ENCODE measurements around the gene CDH23.

CDH23 gene

GRCh38 chr10:71631007-71631861 lies 234.5 kb downstream of the CDH23 start:
- H3K4me1 ChIP-seq (ENCODE audit: control insufficient read depth, insufficient read depth, low read length) = peaks cover 86% of the 10 kb centered on the region
- H3K9me3 ChIP-seq (ENCODE audit: control insufficient read depth, insufficient read depth, low read depth, low read length) = no peaks in the 10 kb centered on the region
- H3K27ac ChIP-seq (ENCODE audit: low read depth, low read length) = no peak overlapping the region
- H3K4me3 ChIP-seq (ENCODE audit: low read depth, low read length) = 0 out of 2 replicates have a peak overlapping the region, but pooled peaks have one; percentile 6
- H3K9ac ChIP-seq (ENCODE audit: low read length) = peak overlapping the region; percentile 16
- no peaks in the 10 kb centered on the region for H3K36me3 ChIP-seq (ENCODE audit: control insufficient read depth, insufficient read depth, low read length)
- peaks cover 20% of the 10 kb centered on the region for H3K27me3 ChIP-seq (ENCODE audit: control insufficient read depth, insufficient read depth, low read length)

GRCh38 chr10:71632200-71632820 lies 235.6 kb downstream of the CDH23 start:
- no peaks in the 10 kb centered on the region for H3K36me3 ChIP-seq (ENCODE audit: control insufficient read depth, insufficient read depth, low read length)
- H3K4me3 ChIP-seq (ENCODE audit: low read depth, low read length) = no peak overlapping the region
- no peak overlapping the region for H3K27ac ChIP-seq (ENCODE audit: low read depth, low read length)
- H3K27me3 ChIP-seq (ENCODE audit: control insufficient read depth, insufficient read depth, low read length) = peaks cover 25% of the 10 kb centered on the region
- H3K9ac ChIP-seq (ENCODE audit: low read length) = no peak overlapping the region
- no peaks in the 10 kb centered on the region for H3K9me3 ChIP-seq (ENCODE audit: control insufficient read depth, insufficient read depth, low read depth, low read length)
- H3K4me1 ChIP-seq (ENCODE audit: control insufficient read depth, insufficient read depth, low read length) = peaks cover 78% of the 10 kb centered on the region

GRCh38 chr10:71632896-71633600 lies 236.3 kb downstream of the CDH23 start:
- Histone ChIP-seq H3K27me3 (ENCODE audit: control insufficient read depth, insufficient read depth, low read length) (peaks cover 25% of the 10 kb centered on the region), H3K4me3 (ENCODE audit: low read depth, low read length) (no peak overlapping the region), H3K27ac (ENCODE audit: low read depth, low read length) (no peak overlapping the region), H3K9me3 (ENCODE audit: control insufficient read depth, insufficient read depth, low read depth, low read length) (no peaks in the 10 kb centered on the region), H3K4me1 (ENCODE audit: control insufficient read depth, insufficient read depth, low read length) (peaks cover 74% of the 10 kb centered on the region), H3K9ac (ENCODE audit: low read length) (no peak overlapping the region), H3K36me3 (ENCODE audit: control insufficient read depth, insufficient read depth, low read length) (no peaks in the 10 kb centered on the region)

- Histone ChIP-seq H3K27me3 (ENCODE audit: control insufficient read depth, insufficient read depth, low read length) (peaks cover 30% of the 10 kb centered on the region), H3K4me3 (ENCODE audit: low read depth, low read length) (no peak overlapping the region), H3K4me1 (ENCODE audit: control insufficient read depth, insufficient read depth, low read length) (peaks cover 78% of the 10 kb centered on the region), H3K36me3 (ENCODE audit: control insufficient read depth, insufficient read depth, low read length) (no peaks in the 10 kb centered on the region), H3K27ac (ENCODE audit: low read depth, low read length) (no peak overlapping the region), H3K9ac (ENCODE audit: low read length) (no peak overlapping the region), H3K9me3 (ENCODE audit: control insufficient read depth, insufficient read depth, low read depth, low read length) (no peaks in the 10 kb centered on the region)
These were observed 237.2 kb downstream of the CDH23 start for GRCh38 chr10:71633920-71634319.

GRCh38 chr10:71634531-71635164 lies 237.9 kb downstream of the CDH23 start:
- Histone ChIP-seq H3K4me1 (ENCODE audit: control insufficient read depth, insufficient read depth, low read length) (peaks cover 78% of the 10 kb centered on the region), H3K36me3 (ENCODE audit: control insufficient read depth, insufficient read depth, low read length) (no peaks in the 10 kb centered on the region), H3K4me3 (ENCODE audit: low read depth, low read length) (no peak overlapping the region), H3K9ac (ENCODE audit: low read length) (no peak overlapping the region), H3K27me3 (ENCODE audit: control insufficient read depth, insufficient read depth, low read length) (peaks cover 36% of the 10 kb centered on the region), H3K9me3 (ENCODE audit: control insufficient read depth, insufficient read depth, low read depth, low read length) (no peaks in the 10 kb centered on the region), H3K27ac (ENCODE audit: low read depth, low read length) (no peak overlapping the region)

- Histone ChIP-seq H3K9me3 (ENCODE audit: control insufficient read depth, insufficient read depth, low read depth, low read length) (no peaks in the 10 kb centered on the region), H3K27me3 (ENCODE audit: control insufficient read depth, insufficient read depth, low read length) (peaks cover 37% of the 10 kb centered on the region), H3K9ac (ENCODE audit: low read length) (no peak overlapping the region), H3K4me1 (ENCODE audit: control insufficient read depth, insufficient read depth, low read length) (peaks cover 79% of the 10 kb centered on the region), H3K4me3 (ENCODE audit: low read depth, low read length) (no peak overlapping the region), H3K27ac (ENCODE audit: low read depth, low read length) (no peak overlapping the region), H3K36me3 (ENCODE audit: control insufficient read depth, insufficient read depth, low read length) (no peaks in the 10 kb centered on the region)
These were observed 238.6 kb downstream of the CDH23 start for GRCh38 chr10:71635251-71635866.

GRCh38 chr10:71635867-71636266 lies 239.1 kb downstream of the CDH23 start:
- Histone ChIP-seq H3K4me1 (ENCODE audit: control insufficient read depth, insufficient read depth, low read length) (peaks cover 76% of the 10 kb centered on the region), H3K27me3 (ENCODE audit: control insufficient read depth, insufficient read depth, low read length) (peaks cover 37% of the 10 kb centered on the region), H3K9ac (ENCODE audit: low read length) (no peak overlapping the region), H3K36me3 (ENCODE audit: control insufficient read depth, insufficient read depth, low read length) (no peaks in the 10 kb centered on the region), H3K27ac (ENCODE audit: low read depth, low read length) (no peak overlapping the region), H3K9me3 (ENCODE audit: control insufficient read depth, insufficient read depth, low read depth, low read length) (no peaks in the 10 kb centered on the region), H3K4me3 (ENCODE audit: low read depth, low read length) (no peak overlapping the region)

GRCh38 chr10:71636588-71636987 lies 239.9 kb downstream of the CDH23 start:
- Histone ChIP-seq H3K4me3 (ENCODE audit: low read depth, low read length) (no peak overlapping the region), H3K36me3 (ENCODE audit: control insufficient read depth, insufficient read depth, low read length) (no peaks in the 10 kb centered on the region), H3K4me1 (ENCODE audit: control insufficient read depth, insufficient read depth, low read length) (peaks cover 77% of the 10 kb centered on the region), H3K9ac (ENCODE audit: low read length) (no peak overlapping the region), H3K27me3 (ENCODE audit: control insufficient read depth, insufficient read depth, low read length) (peaks cover 37% of the 10 kb centered on the region), H3K9me3 (ENCODE audit: control insufficient read depth, insufficient read depth, low read depth, low read length) (no peaks in the 10 kb centered on the region), H3K27ac (ENCODE audit: low read depth, low read length) (no peak overlapping the region)

- Histone ChIP-seq H3K36me3 (ENCODE audit: control insufficient read depth, insufficient read depth, low read length) (no peaks in the 10 kb centered on the region), H3K27ac (ENCODE audit: low read depth, low read length) (no peak overlapping the region), H3K9ac (ENCODE audit: low read length) (no peak overlapping the region), H3K4me1 (ENCODE audit: control insufficient read depth, insufficient read depth, low read length) (peaks cover 70% of the 10 kb centered on the region), H3K27me3 (ENCODE audit: control insufficient read depth, insufficient read depth, low read length) (peaks cover 37% of the 10 kb centered on the region), H3K9me3 (ENCODE audit: control insufficient read depth, insufficient read depth, low read depth, low read length) (no peaks in the 10 kb centered on the region), H3K4me3 (ENCODE audit: low read depth, low read length) (no peak overlapping the region)
These were observed 240.6 kb downstream of the CDH23 start for GRCh38 chr10:71637305-71637704.

GRCh38 chr10:71638064-71638821 lies 241.5 kb downstream of the CDH23 start:
- Histone ChIP-seq H3K9me3 (ENCODE audit: control insufficient read depth, insufficient read depth, low read depth, low read length) (no peaks in the 10 kb centered on the region), H3K4me3 (ENCODE audit: low read depth, low read length) (no peak overlapping the region), H3K36me3 (ENCODE audit: control insufficient read depth, insufficient read depth, low read length) (no peaks in the 10 kb centered on the region), H3K27me3 (ENCODE audit: control insufficient read depth, insufficient read depth, low read length) (peaks cover 32% of the 10 kb centered on the region), H3K4me1 (ENCODE audit: control insufficient read depth, insufficient read depth, low read length) (peaks cover 69% of the 10 kb centered on the region), H3K9ac (ENCODE audit: low read length) (no peak overlapping the region), H3K27ac (ENCODE audit: low read depth, low read length) (no peak overlapping the region)
